HG03457 (cell line): Measurements from ENCODE around the gene COL26A1.
"Not testable (repeated sequence)": the region's sequence is repeated elsewhere in the genome, so short reads cannot be mapped to it uniquely, and the experiment has no call there.

Experiments used
- ATAC-seq: cut with Tn5 transposase; IDR thresholded peaks from one replicate; pipeline ENCODE4 v1.9.1; 2021; ENCODE audit warnings: moderate number of reproducible peaks; ENCODE audit not compliant: unreplicated experiment

The COL26A1 gene

DNA sequence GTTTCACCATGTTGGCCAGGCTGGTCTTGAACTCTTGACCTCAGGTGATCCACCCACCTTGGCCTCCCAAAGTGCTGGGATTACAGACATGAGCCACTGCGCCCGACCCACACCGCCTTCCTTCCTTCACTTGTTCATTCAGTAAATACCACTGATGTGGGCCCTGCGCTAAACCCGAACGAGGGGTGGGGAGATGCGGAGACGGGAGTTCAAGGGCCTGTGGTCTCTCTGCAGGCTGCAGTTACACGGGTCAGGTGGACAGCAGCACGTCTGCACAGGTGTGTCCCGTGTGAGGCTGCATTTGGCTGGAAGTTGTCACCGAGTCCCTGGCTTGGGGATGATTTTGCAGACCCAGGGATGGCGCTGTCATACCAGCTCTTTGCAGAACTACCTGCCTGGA, 38.1 kb downstream of the COL26A1 start:
- no peak for ATAC-seq

DNA sequence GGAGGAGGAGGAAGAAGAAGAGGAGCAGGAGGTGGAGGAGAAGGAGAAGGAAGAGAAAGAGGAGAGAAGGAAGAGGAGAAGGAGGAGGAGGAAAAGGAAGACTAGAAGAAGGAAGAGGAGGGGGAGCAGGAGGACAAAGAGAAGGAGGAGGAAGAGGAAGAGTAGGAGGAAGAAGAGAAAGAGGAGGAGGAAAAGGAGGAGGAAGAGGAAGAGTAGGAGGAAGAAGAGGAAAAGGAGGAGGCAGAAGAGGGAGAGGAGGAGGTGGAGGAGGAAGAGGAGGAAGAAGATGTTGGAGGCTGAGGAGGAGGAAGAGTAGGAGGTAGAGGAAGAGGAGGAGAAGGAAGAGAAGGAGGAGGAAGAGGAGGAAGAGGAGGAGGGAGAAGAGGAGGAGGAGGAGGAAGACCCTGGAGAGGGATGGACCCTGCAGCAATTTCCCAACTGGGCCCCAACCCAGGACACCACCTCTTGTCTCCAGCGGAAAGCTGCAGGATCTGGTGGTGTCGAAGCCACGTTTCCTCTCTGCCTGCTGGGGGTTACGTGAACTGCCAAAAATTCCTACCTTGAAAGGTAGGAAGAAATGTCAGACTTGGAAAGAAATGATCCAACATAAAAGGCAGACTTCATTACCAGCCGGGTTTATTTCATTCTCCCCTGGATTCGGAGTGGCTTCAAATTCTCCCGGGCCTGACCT, 38.9 kb downstream of the COL26A1 start:
- ATAC-seq, result no peak

DNA sequence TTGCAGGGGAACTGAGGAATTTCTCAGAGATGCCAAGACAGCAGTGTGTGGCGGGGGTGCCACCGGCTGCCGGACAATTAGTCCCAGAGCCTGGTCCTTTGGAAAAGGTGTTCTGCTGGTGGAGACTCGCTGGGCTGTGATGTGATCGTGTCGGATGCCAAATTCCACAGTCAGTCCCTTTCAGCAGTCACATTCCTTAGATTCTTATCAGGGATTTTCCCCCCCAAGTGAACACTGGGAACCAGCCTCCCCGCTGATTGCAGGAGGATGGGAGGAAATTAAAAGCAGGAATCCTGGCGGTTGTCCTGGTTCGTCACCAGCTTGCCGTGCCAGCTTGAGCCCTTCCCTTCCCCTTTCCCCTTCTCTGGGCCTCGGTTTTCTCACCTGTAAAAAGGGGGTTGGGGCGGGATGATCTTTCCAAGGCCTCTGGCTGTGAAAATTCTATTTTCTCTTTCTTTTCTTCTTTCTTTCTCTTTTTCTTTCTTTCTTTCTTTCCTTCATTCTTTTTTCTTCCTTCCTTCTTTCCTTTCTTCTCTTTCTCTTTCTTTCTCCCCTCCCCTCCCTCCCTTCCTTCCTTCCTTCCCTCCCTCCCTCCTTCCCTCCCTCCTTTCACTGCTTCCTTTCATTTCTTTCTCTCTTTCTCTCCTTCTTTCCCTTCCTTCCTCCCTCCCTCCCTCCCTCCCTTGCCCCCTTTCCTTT, 39.6 kb downstream of the COL26A1 start:
- no peak for ATAC-seq

DNA sequence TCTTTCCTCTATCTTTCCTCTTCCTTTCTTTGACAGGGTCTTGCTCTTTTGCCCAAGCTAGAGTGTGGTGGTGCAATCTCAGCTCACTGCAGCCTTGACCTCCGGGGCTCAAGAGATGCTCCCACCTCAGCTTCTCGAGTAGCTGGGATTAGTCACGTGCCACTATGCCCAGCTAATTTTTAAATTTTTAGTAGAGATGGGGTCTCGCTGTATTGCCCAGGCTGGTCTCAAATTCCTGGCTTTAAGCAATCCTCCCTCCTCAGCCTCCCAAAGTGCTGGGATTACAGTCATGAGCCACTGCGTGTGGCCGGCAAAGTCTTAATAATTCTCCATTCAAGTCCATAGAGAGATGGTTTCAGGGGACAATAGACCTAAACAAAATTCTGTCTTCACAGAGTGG, 40.2 kb downstream of the COL26A1 start:
- no peak for ATAC-seq

DNA sequence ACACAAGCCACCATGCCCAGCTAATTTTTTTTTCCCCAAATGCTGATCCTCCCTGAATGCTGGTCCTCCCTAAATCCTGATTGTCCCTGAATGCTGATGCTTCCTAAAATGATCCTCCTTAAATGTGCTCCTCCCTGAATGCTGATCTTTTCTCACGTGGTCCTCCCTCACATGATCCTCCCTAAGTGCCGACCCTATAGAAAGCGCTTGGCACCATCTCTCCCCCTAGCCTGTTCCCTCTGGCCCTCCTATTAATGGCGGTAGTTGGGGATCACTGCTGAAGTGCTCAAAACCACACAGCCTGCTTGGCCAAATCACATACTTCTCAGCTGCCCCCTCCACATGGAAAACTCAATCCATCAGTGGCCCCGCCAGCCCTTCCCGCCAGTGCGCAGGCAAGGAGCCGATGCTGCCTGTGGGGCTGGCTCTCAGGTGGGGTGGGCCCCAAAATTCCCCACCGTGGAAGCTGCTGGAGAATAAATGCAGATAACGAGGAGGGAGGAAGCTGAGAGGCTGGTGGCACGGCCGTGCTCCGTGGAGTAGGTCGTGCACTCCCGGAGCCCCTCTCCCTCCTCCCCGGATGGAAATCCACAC, 42.9 kb downstream of the COL26A1 start:
- no peak for ATAC-seq

DNA sequence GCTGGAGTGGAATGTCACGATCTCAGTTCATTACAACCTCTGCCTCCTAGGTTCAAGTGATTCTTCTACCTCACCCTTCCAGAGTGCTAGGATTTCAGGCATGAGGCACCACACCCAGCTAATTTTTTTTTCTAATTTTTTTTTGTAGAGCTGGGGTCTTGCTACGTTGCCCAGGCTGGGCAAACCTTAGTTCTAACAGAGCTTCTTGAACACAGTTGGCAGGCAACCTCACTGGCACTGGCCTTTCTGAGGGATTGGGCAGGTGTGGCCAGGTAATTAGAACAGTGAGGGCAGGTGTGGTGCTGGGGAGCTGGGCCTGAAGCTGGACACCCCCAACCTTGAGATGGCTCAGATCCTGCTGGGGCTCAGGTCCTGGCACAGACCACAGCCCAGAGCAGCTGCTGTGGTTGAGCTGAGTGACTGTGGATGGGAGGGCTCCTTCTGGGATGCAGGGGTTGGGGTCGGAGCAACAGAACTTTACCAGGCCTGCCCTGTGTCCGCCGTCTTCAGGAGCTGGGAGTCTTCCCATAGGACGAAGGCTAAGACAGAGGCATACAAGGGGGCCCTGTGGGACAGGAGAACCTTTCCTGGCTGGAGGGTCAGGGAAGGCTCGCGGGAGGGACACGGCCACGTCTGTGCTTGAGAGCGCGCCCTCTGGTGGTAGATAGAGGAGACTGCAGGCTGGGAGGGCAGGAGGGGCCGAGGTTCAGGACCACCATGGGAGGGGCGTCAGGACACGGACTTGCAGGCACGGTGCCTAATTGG, 48.2 kb downstream of the COL26A1 start:
- no peak for ATAC-seq

DNA sequence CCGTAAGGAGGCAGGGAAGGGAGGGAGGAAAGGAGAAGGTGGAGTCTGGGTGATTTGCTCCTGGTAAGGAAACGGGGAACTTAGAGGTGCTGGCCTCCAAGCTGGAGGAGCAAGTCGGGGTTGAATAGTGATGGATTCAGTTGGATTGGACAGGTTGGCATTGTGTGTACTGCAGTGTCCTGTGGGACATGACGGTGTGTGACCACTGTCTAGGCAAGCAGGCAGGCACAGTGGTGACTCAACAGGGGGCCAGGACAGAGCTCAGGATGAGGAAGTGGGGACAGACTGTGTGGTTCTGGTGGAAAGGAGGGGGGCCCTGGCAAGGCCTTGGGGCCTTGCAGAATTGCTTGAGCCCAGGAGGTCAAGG, 48.8 kb downstream of the COL26A1 start:
- ATAC-seq, result no peak

DNA sequence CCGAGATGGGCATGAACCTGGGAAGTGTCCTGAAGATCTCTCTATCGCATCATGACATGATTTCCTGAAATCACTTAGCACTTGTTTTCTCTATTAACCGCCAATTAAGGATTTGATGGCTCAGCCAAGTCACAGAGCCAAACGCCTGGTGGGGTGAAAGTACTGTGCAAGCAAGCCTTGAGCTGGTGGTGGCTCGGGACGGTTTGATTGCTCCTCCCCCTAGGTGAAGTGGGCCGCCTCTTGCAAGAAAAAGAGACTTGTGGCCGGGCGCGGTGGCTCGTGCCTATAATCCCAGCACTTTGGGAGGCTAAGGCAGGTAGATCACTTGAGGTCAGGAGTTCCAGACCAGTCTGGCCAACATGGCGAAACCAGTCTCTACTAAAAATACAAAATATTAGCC, 50.3 kb downstream of the COL26A1 start:
- ATAC-seq, result no peak

DNA sequence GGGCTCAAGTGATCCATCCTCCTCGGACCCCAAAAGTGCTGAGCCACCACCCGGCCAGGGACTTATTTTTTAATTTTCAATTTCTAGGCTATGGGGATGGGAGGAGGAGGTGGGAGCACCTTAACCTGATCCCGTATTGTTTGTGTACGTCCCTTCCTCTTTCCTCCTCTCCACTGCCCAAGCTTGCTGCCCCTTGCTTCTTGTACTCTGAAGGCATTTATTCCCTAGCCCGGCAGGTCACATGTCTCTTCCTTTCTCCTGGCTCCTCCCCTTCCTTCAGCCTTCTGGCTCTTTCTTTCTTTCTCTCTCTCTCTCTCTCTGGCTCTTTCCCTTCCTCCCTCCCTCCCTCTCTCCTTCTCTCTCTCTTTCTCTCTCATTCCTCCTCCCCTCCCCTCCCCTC, 56.0 kb downstream of the COL26A1 start:
- ATAC-seq, result no peak

DNA sequence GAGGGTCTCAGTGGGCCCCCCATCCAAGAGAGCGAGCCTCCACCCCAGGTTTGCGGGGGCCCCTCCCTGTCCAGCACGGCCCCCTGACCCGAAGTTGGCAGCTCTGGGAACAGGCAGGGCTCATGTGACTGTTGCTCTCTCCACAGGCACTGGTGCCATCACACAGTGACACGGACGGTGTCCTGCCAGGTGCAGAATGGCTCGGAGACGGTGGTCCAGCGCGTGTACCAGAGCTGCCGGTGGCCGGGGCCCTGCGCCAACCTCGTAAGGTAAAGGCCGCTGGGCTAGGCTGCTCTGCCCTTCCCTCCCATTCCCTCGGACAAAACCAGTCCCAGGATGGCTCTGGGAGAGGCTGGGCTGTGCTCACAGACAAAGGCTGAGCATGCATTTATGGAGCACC, 57.2 kb downstream of the COL26A1 start:
- no peak for ATAC-seq

DNA sequence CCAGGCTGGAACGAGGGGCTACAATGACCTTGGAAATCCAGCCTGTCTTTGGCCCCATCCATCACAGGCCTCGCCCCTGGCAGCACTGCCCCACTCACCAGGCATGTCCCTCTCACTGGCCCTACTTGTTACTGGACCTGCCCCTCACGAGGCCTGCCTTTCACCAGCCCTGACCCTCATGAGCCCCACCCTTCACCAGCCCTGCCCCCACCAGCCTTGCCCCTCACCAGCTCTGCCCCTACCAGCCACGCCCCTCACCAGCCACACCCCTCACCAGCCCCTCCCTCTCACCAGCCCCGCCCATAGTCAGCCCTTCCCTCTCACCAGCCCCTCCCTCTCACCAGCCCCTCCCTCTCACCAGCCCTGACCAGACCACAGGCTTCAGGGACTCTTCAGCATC, 57.8 kb downstream of the COL26A1 start:
- ATAC-seq, result no peak

DNA sequence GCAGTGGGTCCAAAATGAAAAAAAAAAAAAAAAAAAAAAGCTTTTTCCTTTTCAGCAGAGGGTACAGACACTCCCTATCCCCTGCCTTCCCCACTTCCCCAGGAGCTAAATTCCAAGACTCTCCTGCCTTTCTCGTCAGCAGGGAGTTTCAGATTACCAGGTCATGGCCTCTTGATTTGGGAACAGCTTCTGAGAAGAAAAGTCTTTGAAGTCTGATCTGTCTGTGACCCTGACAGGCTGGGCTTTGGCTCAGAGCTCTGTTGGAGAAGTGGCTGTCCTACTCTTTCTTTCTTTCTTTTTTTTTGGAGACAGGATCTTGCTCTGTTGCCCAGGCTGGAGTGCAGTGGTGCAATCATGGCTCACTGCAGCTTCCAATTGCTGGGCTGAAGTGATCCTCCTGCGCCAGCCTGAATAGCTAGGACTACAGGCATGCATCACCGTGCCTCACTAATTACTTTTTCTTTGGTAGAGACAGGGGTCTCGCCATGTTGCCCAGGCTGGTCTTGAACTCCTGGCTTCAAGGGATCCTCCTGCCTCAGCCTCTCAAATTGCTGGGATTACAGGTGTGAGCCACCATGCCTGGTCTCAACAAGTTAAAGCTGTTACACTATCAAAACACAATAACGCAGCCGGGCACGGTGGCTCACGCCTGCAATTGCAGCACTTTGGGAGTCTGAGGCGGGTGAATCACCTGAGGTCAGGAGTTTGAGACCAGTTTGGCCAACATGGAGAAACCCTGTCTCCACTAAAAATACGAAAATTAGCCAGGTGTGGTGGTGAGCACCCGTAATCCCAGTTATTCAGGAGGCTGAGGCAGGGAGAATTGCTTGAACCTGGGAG, 59.9 kb downstream of the COL26A1 start:
- no peak for ATAC-seq

DNA sequence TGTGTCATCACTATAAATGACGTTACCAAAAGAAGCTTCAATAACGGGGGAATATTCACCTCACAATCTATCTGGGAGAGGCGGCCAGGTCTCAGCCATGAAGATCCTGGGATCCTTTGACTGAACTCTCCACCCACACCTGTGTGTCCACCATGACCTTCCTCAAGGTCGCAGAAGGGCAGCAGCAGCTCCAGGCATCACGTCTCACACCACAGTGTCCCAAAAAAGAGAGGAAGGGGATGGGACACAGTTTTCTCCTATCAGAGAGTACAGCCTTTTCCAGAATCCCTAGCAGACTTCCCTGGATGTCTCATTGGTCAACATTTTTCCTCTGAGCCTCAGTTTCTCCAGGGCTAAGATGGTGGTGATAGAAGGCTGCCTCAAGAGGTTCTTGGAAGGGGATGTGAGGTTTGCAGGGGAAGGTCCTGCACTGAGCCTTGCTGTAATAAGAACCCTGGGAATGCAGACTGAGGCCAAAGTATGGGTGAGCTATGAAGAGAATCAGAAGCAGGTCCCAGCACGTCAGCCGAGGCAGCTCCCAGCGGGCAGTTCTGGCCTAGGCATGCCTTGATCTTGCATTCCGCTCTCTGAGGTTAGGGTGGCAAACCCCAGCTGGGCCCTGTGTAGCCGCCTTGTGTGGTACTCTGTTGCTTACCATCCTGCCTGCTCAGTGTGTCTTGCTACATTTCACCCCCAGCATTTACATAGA, 63.8 kb downstream of the COL26A1 start:
- no peak for ATAC-seq

DNA sequence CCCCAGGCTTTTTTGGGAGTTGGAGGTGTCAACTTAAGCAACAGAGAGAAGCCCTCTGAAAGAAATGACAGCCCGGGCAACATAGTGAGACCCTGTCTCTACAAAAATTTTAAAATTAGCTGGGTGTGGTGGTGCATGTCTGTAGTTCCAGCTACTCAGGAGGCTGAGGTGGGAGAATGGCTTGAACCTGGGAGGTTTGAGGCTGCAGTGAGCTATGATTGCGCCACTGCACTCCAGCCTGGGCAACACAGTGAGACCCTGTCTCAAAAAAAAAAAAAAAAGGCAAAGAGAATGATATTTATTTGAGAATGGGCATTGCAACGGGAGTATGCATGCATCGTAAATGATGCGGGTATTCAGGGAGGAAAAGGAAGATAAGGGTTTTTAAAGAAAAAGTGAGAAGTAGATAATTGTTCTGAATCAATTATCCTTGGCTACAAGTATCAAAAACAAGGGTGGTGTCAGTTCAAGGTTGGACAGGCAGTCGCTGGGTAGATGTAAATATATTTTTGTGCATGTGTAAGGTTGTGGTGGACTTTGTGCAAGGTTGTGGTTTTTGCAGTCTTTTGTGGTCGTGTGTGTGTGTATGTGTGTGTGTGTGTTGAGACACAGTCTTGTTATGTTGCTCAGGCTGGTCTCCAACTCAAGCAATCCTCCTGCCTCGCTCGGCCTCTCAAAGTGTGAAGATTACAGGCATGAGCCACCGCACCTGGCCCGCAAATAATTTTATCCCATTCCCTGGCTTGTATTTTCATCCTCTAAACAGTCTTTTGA, 65.6 kb downstream of the COL26A1 start:
- ATAC-seq, result no peak

DNA sequence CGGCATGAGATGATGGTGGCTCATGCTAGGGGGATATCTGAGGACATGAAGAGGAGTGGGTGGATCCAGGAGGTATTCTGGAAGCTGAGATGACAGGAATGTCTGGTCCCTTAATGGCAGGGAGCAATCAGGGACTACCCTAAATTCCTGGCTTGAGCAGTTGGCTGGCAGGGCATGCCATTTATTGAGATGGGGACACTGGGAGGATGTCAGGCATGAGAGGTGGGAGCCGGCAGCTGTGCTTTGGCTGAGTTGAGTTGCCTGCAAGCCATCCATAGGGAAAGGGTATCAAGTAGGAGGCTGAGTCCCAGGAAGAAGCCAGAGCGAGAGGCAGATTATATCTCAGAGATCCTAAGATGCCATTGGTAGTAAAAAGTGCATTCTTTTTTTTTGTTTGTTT, 69.6 kb downstream of the COL26A1 start:
- no peak for ATAC-seq

DNA sequence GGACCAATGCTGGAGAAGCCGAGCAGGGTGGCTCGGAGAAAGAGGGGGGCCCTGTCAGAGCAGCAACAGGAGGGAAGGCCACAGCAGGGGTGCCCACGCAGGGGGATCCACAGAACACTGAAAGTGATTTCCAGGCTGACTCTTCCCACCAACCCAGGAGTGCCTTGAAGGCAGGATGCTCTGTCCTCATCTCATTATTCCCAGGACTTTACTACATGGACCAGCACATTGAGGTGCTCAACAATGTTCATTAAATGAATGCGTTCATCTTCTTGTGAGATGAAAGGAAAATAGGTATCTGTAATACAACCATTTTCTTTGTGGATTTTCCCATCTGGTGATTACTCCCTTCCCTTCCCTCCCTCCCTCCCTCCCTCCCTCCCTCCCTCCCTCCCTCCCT, 71.0 kb downstream of the COL26A1 start:
- ATAC-seq, result no peak

DNA sequence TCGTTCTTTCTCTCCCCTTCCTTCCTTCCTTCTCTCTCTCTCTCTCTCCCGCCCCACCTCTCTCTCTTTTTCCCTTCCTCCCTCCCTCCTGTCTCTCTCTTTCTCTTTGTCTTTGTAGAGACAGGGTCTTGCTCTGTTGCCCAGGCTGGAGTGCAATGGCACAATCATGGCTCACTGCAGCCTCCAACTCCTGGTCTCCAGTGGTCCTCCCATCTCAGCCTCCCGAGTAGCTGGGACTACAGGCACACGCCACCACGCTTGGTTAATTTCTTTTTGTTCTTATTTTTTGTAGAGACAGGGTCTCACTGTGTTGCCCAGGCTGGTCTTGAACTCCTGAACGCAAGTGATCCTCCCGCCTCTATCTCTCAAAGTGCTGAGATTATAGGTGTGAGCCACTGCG, 71.5 kb downstream of the COL26A1 start:
- not testable (repeated sequence) for ATAC-seq

DNA sequence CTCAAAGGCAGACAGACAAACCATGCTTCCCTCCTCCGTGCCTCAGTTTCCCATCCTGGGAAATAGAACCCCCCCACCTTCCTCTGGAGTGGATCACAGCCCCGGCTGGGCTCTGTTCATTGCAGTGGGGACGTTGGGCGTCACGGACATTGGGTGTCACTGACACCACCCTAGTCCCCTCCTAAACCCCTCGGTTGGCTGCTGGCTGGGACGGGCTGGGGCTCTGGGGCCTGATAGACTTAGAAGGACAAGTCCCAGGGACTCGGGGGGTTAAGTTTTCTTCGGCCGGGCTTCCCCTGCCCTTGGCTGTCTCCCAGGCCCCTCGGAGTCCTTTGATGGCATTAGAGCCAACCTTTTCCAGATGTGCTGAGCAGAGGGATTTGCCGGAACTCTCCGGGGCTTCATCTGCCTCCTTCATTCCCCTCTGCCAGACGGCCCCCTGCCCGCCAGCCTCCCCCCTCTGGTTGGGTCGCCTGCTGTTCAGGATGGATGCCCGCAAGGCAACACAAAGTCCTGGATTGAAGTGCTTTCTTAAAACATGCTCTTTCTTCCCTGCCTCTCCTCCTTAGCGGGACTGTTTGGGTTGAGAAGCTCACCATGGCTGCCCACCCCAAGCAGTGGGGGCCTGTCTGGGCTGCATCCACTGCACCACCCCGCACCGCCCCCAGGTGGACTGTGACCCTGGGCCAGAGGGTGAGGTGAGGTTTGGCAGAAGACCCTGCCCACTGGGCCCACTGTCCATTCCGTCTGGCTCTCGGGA, 73.0 kb downstream of the COL26A1 start:
- ATAC-seq, result no peak

DNA sequence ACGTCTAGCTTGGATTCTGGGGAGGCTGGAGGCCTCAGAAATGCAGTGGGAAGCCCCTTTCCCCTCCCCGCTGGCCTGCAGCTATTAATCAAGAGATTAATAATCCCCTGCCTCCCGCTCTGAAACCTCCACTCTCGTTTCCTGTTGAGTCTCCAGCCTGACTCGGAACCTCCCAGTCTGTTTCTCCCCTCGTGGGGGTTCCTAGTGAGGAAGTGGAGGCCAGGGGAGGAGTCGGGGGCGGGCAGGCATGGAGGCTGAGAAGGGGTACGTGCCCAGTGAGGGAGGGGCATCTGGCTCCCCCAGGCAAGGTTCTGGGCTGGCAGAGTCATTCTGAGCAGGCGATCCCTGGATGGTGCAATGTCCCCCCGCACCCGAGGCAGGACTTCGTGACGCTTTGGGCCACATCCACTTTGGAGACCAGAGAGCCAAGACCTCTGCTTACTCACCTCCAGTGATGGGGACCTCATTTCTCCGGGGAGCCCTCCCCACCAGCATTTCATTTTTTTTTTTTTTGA, 73.6 kb downstream of the COL26A1 start:
- ATAC-seq, result no peak
